ENCODE data around the gene IL36A.

IL36A gene, protein sequence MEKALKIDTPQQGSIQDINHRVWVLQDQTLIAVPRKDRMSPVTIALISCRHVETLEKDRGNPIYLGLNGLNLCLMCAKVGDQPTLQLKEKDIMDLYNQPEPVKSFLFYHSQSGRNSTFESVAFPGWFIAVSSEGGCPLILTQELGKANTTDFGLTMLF

DNA sequence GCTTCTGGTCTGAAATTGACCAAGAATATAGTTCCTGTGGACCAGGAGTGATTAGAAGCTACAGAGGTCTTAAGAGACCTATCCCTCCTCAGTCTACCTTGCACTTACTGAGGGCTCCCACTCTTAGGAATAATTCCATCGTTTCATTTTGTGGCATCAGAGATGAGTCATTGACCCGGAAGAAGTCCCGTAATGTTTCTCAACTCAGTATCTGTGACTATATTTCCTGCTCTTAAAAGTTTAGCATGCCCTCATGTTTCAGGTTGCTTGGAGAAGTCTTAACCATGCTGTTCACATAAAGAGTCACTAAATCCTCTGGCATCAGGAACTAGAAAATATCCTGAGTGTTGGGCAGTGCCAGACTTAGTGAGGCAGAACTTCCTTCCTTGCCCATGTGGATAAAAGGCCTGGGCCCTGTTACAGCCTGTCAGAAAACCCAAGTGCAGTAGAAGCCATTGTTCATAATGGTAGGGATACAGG is at the start of gene IL36A:
IL36A (plus strand) TSS at position 430 of the 480 bp plus-strand sequence. CDS start 413 bp downstream, outside the sequence.
- DNase-seq = no peak

DNA sequence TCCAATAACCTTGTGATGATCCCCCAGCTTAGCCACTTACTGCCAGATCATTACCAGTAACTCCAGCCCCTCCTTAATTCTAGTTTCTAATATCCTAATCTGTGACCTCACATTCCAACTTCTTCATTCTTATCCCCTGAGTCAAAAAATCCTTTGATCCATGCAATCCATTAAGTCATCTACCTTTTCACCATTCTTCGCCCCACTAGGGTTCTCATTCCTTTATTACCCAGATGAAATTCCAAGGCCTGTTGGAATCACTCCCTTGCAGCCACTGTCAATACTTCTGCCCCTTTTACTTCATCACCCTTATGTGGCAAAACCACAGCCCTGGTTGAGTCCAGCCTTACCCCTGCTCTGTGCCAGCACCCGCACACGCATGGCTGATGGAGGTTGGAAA is 47.7 kb upstream of the IL36A start:
- no peak for DNase-seq

DNA sequence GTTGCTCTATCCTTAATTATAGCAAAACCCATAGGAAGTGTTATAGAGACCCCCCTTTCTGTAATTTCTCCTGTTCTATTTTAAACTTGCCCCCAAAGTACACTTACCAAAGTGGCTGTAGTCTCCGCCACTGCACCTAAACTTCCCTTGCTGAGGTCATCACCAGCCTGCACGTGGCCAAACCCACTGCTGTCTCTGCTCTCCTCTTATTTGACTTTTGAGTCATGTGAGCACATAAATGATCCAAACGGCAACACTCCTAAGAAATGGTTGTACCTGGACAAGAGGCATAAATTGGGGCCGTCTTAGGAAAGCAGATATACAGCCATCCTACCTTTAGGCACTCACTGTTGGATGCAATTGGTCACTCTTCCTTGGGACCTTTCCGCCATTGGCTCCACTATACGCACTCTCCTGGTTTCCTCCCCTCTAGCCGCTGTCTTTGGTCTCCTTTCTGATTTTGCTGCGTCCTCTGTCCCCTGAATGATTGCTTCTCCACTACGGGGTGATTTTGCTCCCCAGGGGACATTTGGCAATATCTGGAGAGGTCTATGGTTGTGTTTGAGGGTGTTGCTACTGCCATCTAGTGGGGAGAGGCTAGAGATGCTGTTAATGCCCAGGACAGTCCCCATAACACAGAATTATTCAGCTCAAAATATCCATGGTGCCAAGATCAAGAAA is 46.7 kb upstream of the IL36A start:
- DNase-seq = peak; percentile 56

DNA sequence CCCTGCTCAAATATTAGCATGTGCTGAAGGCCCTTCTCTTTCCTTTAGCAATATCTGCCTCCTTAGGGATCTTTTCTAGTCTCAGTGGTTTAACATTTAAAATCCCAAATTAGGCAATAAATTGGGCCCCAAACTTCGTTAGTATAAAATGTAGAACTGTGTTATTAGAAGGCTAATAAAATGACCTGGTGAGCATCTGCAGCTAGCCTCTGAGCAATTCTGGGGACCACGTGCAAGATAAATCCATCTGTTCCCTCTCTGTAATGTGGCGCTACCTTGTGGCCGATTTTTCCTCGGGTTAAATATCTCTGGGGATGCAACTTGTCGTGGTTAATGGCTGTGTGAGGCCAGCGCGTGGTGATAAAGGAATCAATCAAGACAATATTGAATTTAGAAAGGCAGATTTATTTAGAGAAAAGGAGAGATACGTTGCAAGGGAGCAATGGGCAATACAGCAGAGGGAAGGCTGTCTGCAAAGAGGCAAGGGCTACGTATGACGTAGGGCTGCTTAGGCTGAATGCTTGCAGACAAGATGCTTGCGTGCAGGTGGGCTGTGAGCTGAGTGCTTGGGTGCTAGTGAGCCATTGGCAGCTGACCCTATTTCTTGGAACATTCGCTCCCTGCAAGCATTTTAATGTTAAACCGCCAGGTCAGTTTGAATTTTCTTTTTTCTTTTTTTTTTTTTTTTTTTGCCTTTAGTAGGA is 46.0 kb upstream of the IL36A start:
- no peak for DNase-seq

DNA sequence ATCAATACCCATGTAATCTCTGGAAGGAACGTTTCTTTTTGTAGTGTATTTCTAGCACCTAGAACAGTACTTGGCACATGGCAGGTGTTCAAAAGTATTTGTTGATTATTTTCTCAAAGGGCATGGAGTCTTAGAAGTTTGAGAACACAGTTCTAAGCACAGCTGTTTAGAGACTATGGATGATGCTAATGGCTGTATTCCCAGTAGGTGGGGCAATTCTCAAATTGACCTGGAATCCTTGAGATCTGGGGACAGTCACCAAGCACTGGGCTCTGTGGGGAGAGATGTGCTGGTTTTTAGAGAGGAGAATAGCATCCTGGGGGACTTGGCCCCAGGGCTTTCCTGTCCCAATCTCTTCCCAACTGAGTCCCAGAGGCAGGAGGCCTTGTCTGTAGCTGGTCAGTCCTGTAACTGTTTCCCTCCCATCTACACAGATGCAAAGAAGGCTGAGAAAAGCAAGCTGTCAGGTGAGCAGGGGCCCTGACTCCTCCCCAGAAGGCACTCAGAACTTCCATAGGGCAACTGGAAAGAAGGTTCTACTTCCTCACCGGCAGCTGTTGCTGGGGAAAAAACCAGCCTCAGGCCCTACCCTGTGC is 44.9 kb upstream of the IL36A start:
- DNase-seq = no peak

DNA sequence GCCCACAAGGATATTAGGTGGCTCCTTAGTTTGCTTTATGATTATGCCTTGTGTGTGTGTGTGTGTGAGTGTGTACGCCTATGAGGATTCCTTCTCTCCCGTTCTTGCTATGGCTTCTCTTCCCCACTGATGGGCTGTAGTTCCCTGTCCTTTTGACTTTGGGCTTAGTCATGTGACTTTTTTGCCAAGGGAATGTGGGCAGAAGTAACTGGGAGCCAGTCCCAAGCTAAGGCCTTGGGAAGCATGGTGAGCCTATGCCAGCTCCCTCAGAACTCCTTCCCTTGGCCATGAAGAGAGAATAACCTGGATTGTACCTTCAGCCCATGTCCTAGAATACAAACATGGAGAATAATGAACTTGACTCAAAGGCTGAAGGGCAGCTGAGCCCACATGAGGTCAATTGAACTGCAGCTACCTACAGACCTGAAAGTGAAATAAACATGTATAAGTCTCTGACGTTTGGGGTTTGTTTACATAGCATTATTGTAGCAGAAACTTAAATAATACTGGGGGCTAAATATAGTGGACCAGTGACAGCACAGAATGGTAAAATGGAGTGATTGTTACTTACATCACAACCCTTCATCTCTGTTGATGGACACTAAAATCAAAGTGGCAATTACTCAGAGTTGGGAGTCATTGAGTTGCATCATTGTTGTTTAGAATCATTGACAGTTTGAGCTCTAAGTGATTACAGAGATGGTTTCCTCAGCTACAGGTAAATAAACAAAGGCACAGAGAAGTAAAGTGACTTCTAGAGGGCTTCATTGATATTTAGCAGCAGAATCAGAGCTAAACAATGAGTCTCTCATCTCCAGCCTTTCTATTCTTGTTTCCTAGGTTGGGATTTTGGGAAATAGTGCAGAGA is 42.7 kb upstream of the IL36A start:
- DNase-seq = no peak

DNA sequence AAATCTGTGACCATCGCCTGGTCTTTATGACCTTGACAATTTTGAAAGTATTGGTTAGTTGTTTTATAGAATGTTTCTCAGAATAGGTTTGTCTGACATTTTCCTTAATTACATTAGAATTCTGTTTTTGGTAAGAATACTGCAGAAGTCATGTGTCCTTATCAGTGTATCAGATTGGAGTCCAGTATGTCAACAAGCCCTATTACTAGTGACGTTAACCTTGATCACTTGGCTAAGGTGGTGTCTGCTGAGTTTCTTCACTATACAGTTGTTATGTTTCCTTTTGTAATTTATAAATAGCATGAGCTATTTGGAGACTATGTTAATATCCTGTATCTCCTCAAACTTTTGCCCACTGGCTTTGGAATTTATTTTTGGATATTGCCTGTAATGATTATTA is 38.2 kb upstream of the IL36A start:
- no peak for DNase-seq

DNA sequence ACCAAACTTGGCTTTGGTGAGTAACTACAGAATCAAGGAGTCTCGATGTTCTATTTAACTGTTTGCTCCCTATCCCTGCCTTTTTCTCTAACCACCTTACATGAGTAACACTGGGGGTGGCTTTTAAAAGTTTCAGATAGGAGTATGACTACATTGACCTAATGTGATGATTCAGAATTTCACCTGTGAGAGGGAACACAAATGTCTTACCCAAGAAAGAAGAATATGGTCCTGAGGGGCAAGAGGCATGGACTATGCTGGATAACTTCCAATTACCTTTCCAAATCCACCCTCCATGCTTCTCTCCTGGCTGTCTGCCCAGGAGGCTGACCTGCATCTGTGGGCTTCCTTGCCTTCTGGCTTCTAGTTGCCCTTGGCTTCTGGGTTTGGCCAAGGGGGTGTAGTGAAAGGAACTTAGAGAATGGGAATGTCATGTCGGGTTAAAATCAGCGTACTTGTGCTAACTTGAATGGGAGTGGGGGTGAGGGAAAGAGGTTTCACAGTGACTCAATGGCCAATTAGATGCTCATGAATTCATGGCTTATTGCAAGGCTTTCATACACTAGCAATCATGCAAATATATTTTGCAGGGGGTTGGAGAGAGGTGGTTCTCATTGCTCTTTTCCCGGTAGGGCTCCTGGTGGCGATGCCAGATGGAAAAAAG is 32.7 kb upstream of the IL36A start:
- DNase-seq = no peak

DNA sequence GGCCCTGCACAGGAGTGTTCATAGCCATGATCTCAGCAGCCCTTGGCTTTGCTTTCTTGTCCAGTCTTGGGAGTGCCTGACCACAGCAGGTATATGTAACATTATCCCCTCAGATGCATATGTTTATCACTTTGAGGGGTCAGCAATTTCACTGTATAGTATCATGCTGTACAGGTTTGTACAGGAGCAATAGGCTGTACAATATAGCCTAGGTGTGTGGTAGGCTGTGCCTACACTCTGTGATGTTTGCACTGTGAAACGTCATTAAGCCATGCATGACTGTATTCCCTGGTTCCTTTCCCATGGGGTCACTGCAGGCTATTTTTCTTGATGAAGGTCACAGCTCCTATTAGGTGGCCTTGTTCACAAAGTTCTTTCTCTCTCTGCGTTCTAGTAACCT is 32.1 kb upstream of the IL36A start:
- DNase-seq = no peak

DNA sequence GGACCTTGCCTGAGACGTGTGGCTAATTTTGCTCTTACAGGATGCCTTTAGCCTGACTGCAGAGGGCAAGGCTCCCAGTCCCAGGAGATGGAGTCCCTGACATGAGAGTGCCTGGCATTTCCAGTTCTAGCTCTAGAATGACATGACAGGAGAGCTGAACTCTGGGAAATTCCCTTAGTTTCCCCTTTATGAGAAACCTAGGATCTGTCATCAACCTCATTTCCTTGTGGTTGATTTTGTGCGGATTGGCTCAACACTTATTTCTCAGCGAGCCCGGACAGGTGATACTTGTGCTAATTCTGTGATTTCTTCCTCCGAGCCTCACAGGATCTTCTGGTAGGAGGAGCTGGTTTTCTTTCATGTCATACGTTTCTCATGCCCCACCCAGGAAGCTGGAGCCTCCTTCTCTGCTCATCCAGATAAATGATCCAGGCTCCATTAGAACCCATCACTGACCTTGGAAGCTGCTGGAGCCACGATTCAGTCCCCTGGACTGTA is 27.7 kb upstream of the IL36A start, which contains the start of gene IL36G:
IL36G (plus strand) TSS at position 448 of the 498 bp plus-strand sequence. CDS start 633 bp downstream, outside the sequence.
- no peak for DNase-seq

DNA sequence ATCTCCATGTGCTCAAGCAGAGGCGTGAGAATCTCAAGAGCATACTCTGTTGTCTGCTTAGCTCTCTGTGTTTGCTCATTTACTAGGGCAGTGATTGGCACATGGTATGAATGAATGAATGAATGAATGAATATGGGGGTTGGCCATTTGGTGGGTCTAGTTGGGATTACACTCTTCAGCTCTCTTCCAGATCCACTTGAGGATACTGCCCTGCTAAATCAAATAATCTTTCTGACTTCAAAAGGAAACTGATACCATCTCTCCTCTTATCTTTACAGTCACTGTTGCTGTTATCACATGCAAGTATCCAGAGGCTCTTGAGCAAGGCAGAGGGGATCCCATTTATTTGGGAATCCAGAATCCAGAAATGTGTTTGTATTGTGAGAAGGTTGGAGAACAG is 25.5 kb upstream of the IL36A start:
- DNase-seq = no peak

DNA sequence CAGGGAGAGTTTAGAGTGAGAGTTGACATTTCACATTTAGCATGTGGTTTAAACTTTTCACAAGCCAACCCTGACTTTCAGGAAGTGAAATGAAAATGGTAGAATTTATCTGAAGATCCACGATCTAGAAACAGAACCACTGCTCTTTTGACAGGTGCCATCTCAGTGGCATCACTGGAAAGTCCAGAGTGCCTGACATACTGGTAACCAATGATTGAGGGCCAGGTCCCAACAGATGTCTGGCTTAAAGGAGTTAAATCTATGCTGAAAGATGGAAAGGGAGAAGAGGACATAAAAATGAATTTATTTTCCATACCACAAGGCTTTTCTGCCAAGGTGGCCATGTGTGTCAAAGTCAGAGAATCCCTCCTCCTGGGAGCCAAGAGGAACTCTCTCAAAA is 24.7 kb upstream of the IL36A start:
- no peak for DNase-seq

DNA sequence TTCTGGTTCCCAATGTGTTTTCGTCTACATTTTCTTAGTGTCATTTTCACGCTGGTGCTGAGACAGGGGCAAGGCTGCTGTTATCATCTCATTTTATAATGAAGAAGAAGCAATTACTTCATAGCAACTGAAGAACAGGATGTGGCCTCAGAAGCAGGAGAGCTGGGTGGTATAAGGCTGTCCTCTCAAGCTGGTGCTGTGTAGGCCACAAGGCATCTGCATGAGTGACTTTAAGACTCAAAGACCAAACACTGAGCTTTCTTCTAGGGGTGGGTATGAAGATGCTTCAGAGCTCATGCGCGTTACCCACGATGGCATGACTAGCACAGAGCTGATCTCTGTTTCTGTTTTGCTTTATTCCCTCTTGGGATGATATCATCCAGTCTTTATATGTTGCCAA is 20.2 kb upstream of the IL36A start:
- DNase-seq = peak; percentile 34

DNA sequence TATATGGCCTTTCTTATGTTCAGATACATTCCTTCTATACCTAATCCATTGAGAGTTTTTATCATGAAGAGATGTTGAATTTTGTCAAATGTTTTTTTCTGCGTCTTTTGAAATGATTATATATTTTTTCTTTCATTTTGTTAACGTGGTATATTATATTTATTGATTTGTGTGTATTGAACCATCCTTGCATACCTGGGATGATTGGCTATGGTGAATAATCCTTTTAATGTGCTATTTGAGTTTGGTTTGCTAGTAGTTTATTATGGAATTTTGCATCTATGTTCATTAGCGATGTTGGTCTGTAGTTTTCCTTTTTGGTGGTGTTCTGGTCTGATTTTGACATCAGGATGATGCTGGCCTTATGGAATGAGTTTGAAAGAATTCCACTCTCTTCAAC is 15.6 kb upstream of the IL36A start:
- no peak for DNase-seq

DNA sequence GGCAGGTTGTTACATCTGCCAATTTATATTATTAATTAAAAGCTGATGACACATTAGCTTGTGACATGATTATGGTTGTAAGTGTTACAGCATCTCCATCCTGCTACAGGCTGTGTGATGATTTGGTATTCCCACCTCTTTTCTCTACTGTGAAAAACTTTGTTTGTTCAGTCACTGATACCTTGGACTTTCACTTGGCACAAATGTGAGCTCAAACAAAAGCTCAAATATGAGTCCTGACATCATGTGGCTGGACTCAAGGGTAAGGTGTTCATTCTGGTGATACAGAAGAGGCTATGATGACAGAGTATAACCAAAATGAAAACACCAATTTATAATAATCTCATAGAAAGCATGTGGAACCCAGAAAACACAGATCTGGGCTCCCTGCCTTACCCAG is 11.4 kb upstream of the IL36A start:
- DNase-seq = no peak

DNA sequence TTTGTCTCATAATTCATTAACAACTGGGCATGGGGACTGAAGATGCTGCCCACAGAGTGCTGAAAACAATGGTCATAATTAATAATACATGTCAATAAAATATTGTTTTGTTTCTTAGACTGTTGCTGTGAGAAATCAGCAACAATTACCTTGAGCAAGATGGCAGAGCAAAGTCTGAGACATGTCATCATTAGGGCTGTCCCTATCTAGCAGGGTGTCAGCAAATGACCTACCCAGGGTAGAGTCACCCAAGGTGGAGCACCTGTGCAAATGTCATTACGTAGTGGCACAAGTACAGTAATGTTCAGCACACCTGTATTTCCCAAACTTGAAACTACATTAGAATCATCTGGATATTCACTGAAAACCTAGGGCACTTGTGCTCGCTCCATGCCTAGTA is 10.6 kb upstream of the IL36A start:
- DNase-seq = no peak

DNA sequence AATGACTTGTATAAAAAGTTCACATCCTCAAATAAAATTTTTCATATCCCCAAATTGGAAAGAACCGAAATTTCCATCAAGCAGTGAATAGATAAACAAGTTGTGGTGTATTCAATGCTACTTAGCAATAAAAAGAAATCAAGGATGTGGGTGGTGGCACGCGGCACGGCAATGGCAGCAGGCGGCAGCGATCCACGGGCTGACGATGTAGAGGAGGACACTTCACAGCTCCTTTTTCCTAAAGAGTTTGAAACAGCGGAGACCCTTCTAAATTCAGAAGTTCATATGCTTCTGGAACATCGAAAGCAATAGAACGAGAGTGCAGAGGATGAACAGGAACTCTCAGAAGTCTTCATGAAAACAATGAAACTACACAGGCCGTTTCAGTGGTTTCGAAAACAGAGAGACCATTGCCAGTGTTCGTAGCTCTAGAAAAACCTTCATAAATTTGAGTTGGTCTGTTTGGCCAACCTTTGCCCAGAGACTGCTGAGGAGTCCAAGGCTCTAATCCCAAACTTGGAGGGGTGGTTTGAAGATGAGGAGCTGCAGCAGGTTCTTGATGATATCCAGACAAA is 9.8 kb upstream of the IL36A start:
- DNase-seq = peak; percentile 16

DNA sequence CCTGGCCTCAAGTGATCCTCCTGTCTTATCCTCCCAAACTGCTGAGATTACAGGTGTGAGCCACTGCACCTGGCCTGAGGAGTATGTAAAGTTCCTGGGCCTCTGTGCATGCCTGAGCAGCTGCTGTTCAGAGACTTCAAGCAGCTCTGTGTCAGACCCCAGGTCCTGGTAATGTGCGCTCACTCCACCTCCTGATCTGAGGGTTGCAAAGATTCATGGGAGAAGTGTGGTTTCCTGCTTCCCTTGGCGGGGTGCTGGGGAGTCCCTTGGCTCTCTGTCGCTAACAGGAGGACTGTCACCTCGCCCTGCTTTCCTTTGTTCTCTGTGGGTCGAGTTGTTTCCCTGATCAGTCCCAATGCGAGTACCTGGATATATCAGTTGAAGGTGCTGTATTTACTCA is 8.6 kb upstream of the IL36A start:
- DNase-seq = peak; percentile 83

DNA sequence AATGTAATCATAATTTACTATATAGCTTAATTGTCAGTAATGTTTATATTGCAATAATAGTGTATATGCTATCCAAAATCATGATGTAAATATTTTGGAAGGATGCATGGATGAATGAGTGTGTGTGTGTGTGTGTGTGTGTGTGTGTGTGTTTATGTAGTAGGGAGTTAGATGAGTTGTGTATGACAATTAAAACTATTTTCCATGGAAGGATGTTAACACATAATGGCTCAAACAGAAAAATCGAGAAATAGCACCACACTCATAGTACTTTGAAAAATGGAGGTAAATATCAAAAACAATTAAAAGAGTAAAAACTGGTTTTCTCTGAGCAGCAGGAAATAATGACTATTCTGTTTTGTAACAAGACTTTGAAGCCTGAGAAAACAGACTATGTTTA is 8.1 kb upstream of the IL36A start:
- no peak for DNase-seq

DNA sequence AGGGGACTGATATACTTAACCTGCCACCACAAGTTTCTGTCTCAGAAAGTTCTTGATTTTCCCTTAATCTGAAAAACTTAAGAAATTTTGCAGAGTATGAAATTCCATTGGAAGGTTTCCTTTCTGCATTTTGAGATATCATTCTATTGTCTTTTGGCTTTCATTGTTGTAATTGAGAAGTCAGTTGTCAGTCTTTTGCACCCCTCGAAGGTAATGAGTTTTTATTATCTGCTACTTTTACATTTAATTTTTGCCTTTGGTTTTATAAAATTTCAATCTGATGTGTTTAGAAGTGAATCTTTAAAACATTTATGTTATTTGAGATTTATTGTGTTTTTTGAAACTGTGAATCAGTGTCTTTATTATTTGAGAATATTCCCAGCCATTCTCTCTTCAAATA is 4.8 kb upstream of the IL36A start:
- no peak for DNase-seq

DNA sequence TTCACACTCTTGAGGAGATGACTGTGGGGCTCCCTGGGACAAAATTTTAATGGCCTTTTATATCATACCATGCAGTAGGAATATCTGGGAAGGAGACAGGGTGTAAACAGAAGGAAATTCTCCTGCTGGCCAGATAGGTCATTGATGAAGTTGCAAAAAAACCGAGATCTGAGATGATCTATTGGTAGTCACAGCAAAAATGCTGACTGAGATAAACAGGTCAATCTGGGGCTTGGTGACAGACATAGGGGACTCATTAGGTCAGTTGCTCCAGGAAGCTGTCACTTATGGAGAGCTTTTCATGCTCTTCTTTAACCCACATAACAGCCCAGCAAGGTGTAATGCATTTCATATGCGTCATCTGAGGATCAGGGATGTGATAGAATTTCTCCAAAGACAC is 2.6 kb upstream of the IL36A start:
- DNase-seq = no peak

DNA sequence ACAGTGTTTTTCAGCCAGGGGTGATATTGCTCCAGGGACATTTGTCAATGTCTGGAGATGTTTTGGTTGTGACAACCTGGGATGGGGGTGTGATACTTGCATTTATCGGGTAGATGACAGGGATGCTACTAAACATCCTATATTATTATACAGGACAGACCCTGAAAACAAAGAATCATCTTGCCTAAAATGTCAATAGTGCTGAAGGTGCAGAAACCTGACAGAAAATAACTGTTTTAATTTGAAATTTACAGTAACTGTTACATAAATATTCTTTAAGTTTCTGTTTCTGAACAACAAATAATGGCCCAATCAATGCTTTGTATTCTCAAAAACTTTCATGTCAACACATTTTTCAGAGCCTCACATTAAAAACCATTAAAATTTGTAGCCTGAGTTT is 2.0 kb downstream of the IL36A start:
- DNase-seq = no peak
